ENCODE results near the gene NCK1. TPM values are rescaled to one million over a fixed set of nuclear protein-coding genes. Genes with fewer than 3 reads are reported as not detected.
"Not testable (repeated sequence)": the region's sequence is repeated elsewhere in the genome, so short reads cannot be mapped to it uniquely, and the experiment has no call there.

NCK1 gene
- total RNA-seq, 1 experiment from 2014 or later: 59.4 TPM

DNA sequence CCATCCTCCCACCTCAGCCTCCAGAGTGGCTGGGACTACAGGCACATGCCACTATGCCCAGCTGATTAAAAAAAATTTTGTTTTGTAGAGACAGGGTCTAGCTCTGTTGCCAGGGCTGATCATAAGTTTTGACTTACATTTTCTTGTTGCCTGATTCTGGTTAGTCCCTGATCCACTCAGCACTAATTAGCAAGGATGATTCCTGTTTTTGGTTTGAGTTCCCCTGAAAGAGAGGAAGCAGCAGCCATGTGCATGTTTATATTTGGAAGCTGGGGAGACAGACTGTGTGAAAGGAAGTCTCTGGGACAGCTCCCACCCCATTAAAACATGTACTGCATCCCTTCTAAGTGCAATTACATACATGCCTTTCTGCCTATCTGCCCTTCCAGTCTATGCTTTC lies 3.6 kb upstream of the NCK1 start:
- no peak overlapping the region for H3K4me3 Mint-ChIP-seq (ENCODE audit: unreplicated experiment)
- H3K9me3 Mint-ChIP-seq (ENCODE audit: unreplicated experiment): no peaks in the 10 kb centered on the region
- no peaks in the 10 kb centered on the region for H3K27me3 Mint-ChIP-seq (ENCODE audit: insufficient read depth, unreplicated experiment)
- H3K27ac Mint-ChIP-seq (ENCODE audit: low read depth, unreplicated experiment): no peak overlapping the region
- H3K36me3 Mint-ChIP-seq (ENCODE audit: insufficient read depth, unreplicated experiment): peaks cover 17% of the 10 kb centered on the region
- intact Hi-C loops (cut with micrococcal nuclease): no loop called here
- POLR2A ChIA-PET: interaction anchor here (0.6 to 1.6 kb wide), 3 partner anchors 12 to 386 kb away, joined by 3 read pairs; no protein-coding TSS in a partner anchor
- CTCF ChIA-PET: interaction anchor here (0.6 to 1.3 kb wide), 3 partner anchors 80 to 106 kb away, joined by 3 to 5 read pairs (median 4); partner anchors contain the start of gene STAG1
- DNase-seq (ENCODE audit: unreplicated experiment): no peak
- TF ChIP-seq, protein P1, sequence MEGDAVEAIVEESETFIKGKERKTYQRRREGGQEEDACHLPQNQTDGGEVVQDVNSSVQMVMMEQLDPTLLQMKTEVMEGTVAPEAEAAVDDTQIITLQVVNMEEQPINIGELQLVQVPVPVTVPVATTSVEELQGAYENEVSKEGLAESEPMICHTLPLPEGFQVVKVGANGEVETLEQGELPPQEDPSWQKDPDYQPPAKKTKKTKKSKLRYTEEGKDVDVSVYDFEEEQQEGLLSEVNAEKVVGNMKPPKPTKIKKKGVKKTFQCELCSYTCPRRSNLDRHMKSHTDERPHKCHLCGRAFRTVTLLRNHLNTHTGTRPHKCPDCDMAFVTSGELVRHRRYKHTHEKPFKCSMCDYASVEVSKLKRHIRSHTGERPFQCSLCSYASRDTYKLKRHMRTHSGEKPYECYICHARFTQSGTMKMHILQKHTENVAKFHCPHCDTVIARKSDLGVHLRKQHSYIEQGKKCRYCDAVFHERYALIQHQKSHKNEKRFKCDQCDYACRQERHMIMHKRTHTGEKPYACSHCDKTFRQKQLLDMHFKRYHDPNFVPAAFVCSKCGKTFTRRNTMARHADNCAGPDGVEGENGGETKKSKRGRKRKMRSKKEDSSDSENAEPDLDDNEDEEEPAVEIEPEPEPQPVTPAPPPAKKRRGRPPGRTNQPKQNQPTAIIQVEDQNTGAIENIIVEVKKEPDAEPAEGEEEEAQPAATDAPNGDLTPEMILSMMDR (IDR thresholded peaks at IDR 0.05; ENCODE audit: unreplicated experiment): no peak
- BruUV-seq (replicated peaks): no TSS peak
- peaks cover 19% of the 10 kb centered on the region for H3K4me1 Mint-ChIP-seq (ENCODE audit: insufficient read depth, unreplicated experiment)

DNA sequence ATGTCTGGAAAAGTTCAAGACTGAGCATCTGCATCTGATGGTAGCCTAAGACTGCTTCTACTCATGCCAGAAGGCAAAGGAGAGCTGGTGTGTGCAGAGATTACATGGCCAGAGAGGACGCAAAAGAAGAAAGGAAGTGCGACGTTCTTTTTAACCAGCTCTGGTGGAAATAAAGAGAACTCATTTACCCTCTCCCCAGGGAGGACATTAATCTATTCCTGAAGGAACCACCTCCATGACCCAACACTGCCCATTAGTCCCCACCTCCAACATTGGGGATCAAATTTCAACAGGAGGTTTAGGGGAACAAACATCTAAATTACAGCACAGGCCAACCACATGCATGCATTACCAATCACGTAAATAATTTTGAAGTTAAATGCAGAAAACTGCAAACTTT lies 1.5 kb upstream of the NCK1 start:
- H3K4me3 Mint-ChIP-seq (ENCODE audit: unreplicated experiment): peak overlapping the region; percentile 87
- H3K4me1 Mint-ChIP-seq (ENCODE audit: insufficient read depth, unreplicated experiment): peaks cover 19% of the 10 kb centered on the region
- H3K27ac Mint-ChIP-seq (ENCODE audit: low read depth, unreplicated experiment): peak overlapping the region; percentile 88
- DNase-seq (ENCODE audit: unreplicated experiment): peak; percentile 31
- TF ChIP-seq, protein P1 (IDR thresholded peaks at IDR 0.05; ENCODE audit: unreplicated experiment): no peak
- H3K27me3 Mint-ChIP-seq (ENCODE audit: insufficient read depth, unreplicated experiment): no peaks in the 10 kb centered on the region
- intact Hi-C loops (cut with micrococcal nuclease): loop anchor here (5.0 kb wide), 1 partner anchor 97 kb away; the partner anchor contains the start of gene IL20RB
- no peaks in the 10 kb centered on the region for H3K9me3 Mint-ChIP-seq (ENCODE audit: unreplicated experiment)
- CTCF ChIA-PET: interaction anchor here (0.9 to 2.0 kb wide), 4 partner anchors 35 to 675 kb away, joined by 3 to 9 read pairs (median 5); partner anchors contain the start of gene STAG1
- BruUV-seq (replicated peaks): no TSS peak
- POLR2A ChIA-PET: interaction anchor here (0.6 to 6.1 kb wide), 9 partner anchors 19 to 669 kb away, joined by 3 to 159 read pairs (median 6); partner anchors contain the start of genes IL20RB and STAG1
- peaks cover 20% of the 10 kb centered on the region for H3K36me3 Mint-ChIP-seq (ENCODE audit: insufficient read depth, unreplicated experiment)

DNA sequence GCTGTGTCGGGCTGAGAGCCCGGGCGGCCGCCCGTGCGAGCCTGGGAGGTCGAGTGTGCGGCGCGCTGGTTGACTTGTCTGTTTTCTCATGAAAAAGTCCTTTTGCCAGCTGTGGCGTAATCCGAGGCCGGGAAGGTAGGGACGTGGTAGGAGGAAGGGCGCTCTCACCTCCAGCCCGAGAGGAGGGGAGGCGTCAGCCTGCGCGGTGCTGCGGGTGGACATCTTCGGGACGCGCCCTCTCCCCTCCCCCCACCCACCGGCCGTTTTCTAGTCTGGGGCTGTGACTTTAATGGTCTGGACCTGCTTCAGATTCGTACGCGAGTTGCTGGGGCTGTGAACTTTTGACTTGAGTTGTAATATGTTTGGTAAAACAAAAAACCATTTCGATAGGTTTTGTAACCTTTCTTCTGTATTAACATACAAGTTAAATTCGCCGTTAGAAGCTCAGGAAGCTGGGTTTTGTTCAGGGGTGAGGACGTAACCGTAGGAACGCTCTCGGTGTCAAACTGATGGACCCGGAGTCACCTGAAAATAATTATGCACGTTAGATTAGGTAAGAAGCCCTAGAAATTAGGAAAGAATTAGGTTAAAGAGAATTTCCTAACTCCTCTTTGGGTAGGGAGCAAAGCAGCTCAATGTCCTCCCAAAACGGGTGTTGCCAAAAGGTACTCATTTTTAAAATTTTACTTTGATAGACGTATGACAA lies 762 bp downstream of the NCK1 start:
- Mint-ChIP-seq H3K4me1 (ENCODE audit: insufficient read depth, unreplicated experiment) (peaks cover 17% of the 10 kb centered on the region), H3K9me3 (ENCODE audit: unreplicated experiment) (no peaks in the 10 kb centered on the region), H3K4me3 (ENCODE audit: unreplicated experiment) (peak overlapping the region; percentile 87), H3K27me3 (ENCODE audit: insufficient read depth, unreplicated experiment) (no peaks in the 10 kb centered on the region), H3K36me3 (ENCODE audit: insufficient read depth, unreplicated experiment) (peaks cover 29% of the 10 kb centered on the region), H3K27ac (ENCODE audit: low read depth, unreplicated experiment) (peak overlapping the region; percentile 88)
- DNase-seq (ENCODE audit: unreplicated experiment): peak; percentile 84
- TF ChIP-seq, protein P1 (IDR thresholded peaks at IDR 0.05; ENCODE audit: unreplicated experiment): no peak
- ChIA-PET POLR2A (interaction anchor here (0.6 to 6.1 kb wide), 37 partner anchors 8 to 1298 kb away, joined by 3 to 159 read pairs (median 5); partner anchors contain the start of genes IL20RB, MSL2 and STAG1), CTCF (interaction anchor here (0.5 to 2.4 kb wide), 10 partner anchors 16 to 589 kb away, joined by 3 to 10 read pairs (median 3); partner anchors contain the start of gene STAG1)
- intact Hi-C loops (cut with micrococcal nuclease): loop anchor here (1.0 to 5.0 kb wide), 3 partner anchors 95 to 151 kb away; partner anchors contain the start of genes IL20RB and STAG1
- no TSS peak for BruUV-seq (replicated peaks)

DNA sequence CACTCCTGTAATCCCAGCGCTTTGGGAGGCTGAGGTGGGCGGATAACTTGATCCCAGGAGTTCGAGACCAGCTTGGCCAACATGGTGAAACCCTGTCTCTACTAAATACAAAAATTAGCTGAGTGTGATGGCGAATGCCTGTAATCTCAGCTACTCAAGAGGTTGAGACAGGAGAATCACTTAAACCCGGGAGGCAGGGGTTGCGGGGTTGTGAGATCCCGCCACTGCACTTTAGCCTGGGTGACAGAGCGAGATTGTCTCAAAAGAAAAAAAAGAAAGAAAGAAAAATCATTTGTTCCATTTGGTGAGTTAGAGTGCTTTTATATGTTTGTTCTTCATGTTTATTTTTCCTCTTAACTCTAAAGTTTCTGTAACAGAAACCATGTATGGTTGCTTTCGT lies 7.3 kb downstream of the NCK1 start:
- peaks cover 61% of the 10 kb centered on the region for H3K36me3 Mint-ChIP-seq (ENCODE audit: insufficient read depth, unreplicated experiment)
- no peak for DNase-seq (ENCODE audit: unreplicated experiment)
- intact Hi-C loops (cut with micrococcal nuclease): no loop called here
- H3K4me1 Mint-ChIP-seq (ENCODE audit: insufficient read depth, unreplicated experiment): peaks cover 18% of the 10 kb centered on the region
- TF ChIP-seq, protein P1 (IDR thresholded peaks at IDR 0.05; ENCODE audit: unreplicated experiment): no peak
- no peak overlapping the region for H3K4me3 Mint-ChIP-seq (ENCODE audit: unreplicated experiment)
- BruUV-seq (replicated peaks): no TSS peak
- no peak overlapping the region for H3K27ac Mint-ChIP-seq (ENCODE audit: low read depth, unreplicated experiment)
- POLR2A ChIA-PET: interaction anchor here (0.7 kb wide), 1 partner anchor 27 kb away, joined by 3 read pairs; no protein-coding TSS in a partner anchor
- CTCF ChIA-PET: interaction anchor here (0.6 kb wide), 1 partner anchor 117 kb away, joined by 3 read pairs; the partner anchor contains the start of gene STAG1
- H3K9me3 Mint-ChIP-seq (ENCODE audit: unreplicated experiment): peaks cover 10% of the 10 kb centered on the region
- no peaks in the 10 kb centered on the region for H3K27me3 Mint-ChIP-seq (ENCODE audit: insufficient read depth, unreplicated experiment)

DNA sequence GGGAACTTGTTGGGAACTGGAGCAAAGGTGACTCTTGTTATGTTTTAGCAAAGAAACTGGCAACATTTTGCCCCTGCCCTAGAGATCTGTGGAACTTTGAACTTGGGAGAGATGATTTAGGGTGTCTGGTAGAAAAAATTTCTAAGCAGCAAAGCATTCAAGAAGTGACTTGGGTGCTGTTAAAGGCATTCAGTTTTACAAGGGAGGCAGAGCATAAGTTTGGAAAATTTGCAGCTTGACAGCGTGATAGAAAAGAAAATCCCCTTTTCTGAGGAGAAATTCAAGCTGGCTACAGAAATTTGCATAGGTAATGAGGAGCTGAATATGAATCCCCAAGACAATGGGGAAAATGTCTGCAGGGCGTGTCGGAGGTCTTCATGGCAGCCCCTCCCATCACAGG lies 10.2 kb downstream of the NCK1 start:
- CTCF ChIA-PET; H3K27ac Mint-ChIP-seq (ENCODE audit: low read depth, unreplicated experiment); intact Hi-C loops (cut with micrococcal nuclease); H3K4me3 Mint-ChIP-seq (ENCODE audit: unreplicated experiment); POLR2A ChIA-PET; H3K27me3 Mint-ChIP-seq (ENCODE audit: insufficient read depth, unreplicated experiment); DNase-seq (ENCODE audit: unreplicated experiment); BruUV-seq (replicated peaks): not testable (repeated sequence)
- H3K36me3 Mint-ChIP-seq (ENCODE audit: insufficient read depth, unreplicated experiment): peaks cover 43% of the 10 kb centered on the region
- H3K9me3 Mint-ChIP-seq (ENCODE audit: unreplicated experiment): peaks cover 12% of the 10 kb centered on the region
- peaks cover 18% of the 10 kb centered on the region for H3K4me1 Mint-ChIP-seq (ENCODE audit: insufficient read depth, unreplicated experiment)

DNA sequence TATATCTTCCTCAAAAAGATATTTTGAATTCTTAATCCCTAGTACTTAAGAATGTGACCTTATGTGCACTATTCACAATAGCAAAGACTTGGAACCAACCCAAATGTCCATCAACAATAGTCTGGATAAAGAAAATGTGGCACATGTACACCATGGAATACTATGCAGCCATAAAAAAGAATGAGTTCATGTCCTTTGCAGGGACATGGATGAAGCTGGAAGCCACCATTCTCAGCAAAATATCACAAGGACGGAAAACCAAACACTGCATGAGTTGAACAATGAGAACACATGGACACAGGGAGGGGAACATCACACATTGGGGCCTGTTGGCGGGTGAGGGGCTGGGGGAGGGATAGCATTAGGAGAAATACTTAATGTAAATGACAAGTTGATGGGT lies 17.5 kb downstream of the NCK1 start:
- POLR2A ChIA-PET; H3K36me3 Mint-ChIP-seq (ENCODE audit: insufficient read depth, unreplicated experiment); intact Hi-C loops (cut with micrococcal nuclease); DNase-seq (ENCODE audit: unreplicated experiment); H3K27me3 Mint-ChIP-seq (ENCODE audit: insufficient read depth, unreplicated experiment); H3K4me3 Mint-ChIP-seq (ENCODE audit: unreplicated experiment); BruUV-seq (replicated peaks); H3K27ac Mint-ChIP-seq (ENCODE audit: low read depth, unreplicated experiment): not testable (repeated sequence)
- peaks cover 20% of the 10 kb centered on the region for H3K9me3 Mint-ChIP-seq (ENCODE audit: unreplicated experiment)
- CTCF ChIA-PET: interaction anchor here (0.7 kb wide), 1 partner anchor 45 kb away, joined by 4 read pairs; no protein-coding TSS in a partner anchor
- peaks cover 21% of the 10 kb centered on the region for H3K4me1 Mint-ChIP-seq (ENCODE audit: insufficient read depth, unreplicated experiment)
